NCI-H1417 treated with DMSO at 0.1 percent for 48 hours (cell line): ENCODE results near the gene SLC6A1.

ENCODE experiments used
- DNase-seq: peaks from one replicate; lab custom pipeline; 2025; lab: John Stamatoyannopoulos, UW

Gene SLC6A1

GRCh38 chr3:10970306-10970960, 22.1 kb upstream of the SLC6A1 start:
- DNase-seq, result no peak

DNA sequence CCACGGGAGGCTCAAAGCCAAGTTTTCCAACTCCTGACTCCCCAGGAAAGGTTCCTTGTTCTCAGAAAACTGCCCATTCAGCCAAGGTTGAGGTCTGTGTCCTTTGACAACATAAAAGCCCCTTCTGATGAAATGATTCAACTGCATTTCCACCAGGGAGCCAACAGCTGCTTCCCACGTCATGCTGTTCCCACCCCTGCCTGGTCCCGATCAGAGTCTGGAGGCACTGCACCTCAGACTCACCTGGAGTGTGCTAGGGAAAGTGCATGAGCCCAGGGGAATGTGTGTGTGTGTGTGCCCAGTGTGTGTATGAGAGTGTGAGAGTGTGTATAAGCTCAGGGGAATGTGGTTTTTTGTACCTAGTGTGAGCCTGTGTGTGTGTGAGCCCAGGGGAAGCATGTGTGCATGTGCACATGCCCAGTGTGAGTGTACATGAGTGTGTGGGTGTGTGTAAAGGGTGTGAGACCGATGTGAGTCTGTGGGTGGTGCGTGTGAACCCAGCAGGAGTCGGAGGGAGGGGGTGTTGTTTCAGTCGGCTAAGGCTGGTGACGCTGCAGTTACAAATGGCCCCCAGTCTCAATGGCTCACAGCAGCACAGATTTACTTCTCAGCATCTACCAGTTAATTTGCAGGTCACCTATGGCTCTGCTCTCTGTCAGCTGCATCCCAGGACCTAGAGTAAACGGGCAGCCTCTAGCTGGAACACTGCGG, 20.3 kb upstream of the SLC6A1 start:
- DNase-seq, result no peak

GRCh38 chr3:10973046-10973595, 19.4 kb upstream of the SLC6A1 start:
- DNase-seq, result no peak

GRCh38 chr3:10974131-10974530, 18.4 kb upstream of the SLC6A1 start:
- DNase-seq, result no peak

GRCh38 chr3:10974746-10975375, 17.7 kb upstream of the SLC6A1 start:
- no peak for DNase-seq

DNA sequence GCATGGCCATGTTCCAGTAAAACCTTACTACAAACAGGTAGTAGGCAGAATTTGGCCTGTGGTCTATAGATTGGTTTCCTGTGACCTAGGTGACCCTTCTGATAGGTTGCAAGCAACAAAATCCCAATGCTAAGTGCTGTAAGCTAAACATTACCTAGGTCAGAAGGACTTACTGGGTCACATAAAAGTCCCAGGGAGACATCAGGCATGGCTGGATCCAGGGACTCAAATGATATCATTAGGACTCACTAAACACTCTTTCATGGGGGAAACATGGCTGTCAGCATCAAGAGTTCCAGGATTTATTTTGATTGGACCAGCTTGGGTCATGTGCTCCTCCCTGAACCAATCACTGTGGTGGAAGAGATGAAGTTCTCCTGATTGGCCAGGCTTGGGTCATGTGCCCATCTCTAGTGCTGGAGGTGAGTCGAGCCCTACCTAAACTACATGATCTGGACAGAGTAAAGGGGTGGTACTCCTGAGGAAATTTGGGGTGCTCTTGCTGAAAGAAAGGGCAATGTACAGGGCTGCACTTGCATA, 16.8 kb upstream of the SLC6A1 start:
- no peak for DNase-seq

GRCh38 chr3:10976770-10977169, 15.8 kb upstream of the SLC6A1 start:
- no peak for DNase-seq

- no peak for DNase-seq
These were observed 14.5 kb upstream of the SLC6A1 start for GRCh38 chr3:10977892-10978510.

GRCh38 chr3:10978956-10979355, 13.6 kb upstream of the SLC6A1 start:
- DNase-seq, result no peak

- no peak for DNase-seq
These were observed 12.2 kb upstream of the SLC6A1 start for GRCh38 chr3:10980312-10980711.

DNA sequence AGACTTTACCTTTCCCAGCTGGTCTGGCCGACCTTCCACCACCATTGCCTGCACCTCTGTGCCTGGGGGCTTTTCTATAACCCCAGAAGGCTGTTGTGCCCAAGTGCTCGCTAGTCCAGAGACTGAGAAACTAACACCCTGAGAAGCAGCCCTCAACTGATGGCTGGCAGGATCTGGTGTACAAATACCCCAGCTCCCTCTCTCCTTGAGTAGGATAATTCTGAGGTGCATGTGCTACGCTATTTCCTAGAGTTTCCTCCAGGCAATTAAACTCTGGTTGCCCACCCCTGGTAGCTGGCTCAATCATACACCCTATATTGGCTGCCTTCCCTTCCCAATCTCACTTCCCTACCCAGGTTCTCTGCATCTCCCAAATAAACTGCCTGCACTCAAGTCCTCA, 11.5 kb upstream of the SLC6A1 start:
- DNase-seq, result no peak

- DNase-seq, result no peak
These were observed 10.6 kb upstream of the SLC6A1 start for GRCh38 chr3:10981961-10982360.

- DNase-seq, result no peak
These were observed 9.8 kb upstream of the SLC6A1 start for GRCh38 chr3:10982782-10983181.

GRCh38 chr3:10983219-10983916, 9.2 kb upstream of the SLC6A1 start:
- DNase-seq, result no peak

DNA sequence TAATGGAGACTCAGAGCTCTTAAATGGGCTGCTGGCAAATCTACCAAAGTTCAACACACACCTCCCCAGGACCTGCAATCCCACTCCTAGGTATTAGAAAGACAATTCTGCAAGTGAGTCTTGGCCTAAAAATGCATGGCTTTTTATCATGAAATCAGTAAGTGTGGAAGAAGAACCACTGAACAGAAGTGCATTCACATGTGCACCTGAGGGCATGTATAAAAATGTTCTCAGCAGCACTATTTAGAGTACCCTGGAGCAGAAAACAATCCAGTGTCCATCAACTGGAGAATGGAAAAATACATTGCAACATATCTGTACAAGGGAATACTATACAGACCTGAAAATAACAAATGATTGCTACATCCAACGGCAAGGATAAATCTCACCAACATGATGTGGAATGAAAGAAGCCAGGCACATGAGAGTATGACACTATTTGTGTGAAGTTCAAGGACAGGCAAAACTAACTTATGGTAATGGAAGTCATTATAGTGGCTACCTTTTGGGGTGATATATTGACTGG, 8.1 kb upstream of the SLC6A1 start:
- DNase-seq, result no peak

- DNase-seq, result no peak
These were observed 7.4 kb upstream of the SLC6A1 start for GRCh38 chr3:10985181-10985580.

DNA sequence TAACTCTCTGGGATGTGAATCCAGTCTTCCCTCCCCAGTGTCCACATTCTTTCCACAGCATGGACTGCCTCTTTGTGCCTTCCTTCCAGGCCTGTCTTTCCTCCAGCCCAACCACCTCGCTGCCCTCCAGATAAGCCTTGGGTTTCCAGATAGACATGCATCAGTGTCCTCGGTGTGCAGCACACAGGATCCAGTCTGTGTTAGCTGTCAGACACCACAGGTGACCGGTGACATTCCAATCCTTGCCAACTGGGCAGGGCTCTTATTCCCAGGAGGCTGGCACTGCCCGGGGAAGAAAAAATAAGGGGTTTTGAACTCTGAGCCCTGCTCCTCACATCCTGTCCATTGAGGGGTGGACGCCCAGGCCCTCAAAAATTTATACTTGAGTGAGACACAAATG, 6.0 kb upstream of the SLC6A1 start:
- DNase-seq, result no peak

- DNase-seq, result no peak
These were observed 4.4 kb upstream of the SLC6A1 start for GRCh38 chr3:10988001-10988665.

- no peak for DNase-seq
These were observed 3.5 kb upstream of the SLC6A1 start for GRCh38 chr3:10988991-10989484.

DNA sequence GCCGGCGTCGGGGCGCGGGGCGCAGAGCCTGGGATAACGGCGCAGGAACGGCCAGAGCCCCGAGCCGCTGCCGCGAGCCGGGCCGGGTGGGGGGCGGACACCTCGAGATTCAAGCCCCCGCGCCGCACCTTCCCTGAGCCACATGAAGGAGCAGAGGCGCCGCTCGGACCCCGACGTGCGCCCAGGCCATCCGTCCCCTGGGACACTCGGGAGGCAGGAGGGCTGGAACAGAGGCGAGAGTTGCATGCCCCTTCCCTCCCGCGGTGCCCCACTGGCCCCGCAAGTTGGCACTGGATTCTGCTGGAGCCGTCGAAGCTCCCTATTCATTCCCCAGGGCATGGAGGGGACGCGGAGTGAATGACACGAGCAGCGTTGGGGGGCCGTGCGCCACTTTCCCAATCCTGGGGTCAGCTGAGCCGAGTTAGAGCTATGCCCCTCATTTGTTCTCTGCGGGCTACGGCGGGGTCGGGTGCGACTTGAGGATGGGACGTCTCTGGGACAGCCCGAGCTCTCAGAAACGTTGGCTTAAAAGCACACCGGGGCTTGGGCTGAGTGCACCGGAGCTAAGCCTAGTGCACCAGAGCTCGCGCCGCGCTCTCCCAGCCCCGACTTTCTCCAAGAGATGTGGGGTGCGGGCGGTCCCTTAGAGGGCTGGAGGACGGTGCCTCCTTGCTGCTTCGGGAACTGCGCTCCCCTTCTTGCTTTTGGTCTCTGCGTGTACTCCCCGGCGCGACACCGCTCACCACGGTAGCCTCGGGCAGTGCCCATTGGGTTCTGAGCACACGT, 588 bp downstream of the SLC6A1 start:
- DNase-seq, result no peak
